Neural progenitor cell (in vitro differentiated cells): Measurements from ENCODE around the gene TNS3.

Source experiments
- EZH2 ChIP-seq: fragments of 200-600 bp; sonication (generic); IDR thresholded peaks from 2 replicates; pipeline ENCODE4 v1.6.1; 2017; ENCODE audit warnings: antibody characterized with exemption, mild to moderate bottlenecking, moderate library complexity
- EZH2phosphoT487 ChIP-seq: fragments of 200-600 bp; sonication (generic); IDR thresholded peaks from 2 replicates; pipeline ENCODE4 v1.6.1; 2017; ENCODE audit warnings: antibody characterized with exemption
- TF ChIP-seq, protein P1 (sequence below): fragments of 200-600 bp; sonication (generic); IDR thresholded peaks from 2 replicates; pipeline ENCODE4 v1.5.1; 2017; ENCODE audit warnings: antibody characterized with exemption, mild to moderate bottlenecking

DNA sequence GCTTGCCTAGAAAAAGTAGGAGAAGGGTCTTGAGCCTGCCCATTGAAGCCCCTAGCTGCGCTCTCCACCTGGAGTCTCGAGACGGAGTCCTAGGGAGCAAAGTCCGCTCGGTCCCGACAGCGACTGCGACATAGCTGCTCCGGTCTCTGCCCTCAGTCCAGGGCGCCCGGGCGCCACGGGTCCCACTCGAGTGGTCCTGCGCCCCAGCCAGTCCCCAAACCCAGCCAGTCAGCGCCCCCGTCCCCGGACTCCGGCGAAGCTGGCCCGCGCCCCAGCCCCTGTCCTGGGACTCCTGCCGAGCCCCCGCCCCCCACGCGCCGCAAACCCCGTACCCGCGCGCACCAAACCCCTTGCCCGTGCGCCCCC is 490 bp downstream of the TNS3 start:
- TF ChIP-seq, protein P1, sequence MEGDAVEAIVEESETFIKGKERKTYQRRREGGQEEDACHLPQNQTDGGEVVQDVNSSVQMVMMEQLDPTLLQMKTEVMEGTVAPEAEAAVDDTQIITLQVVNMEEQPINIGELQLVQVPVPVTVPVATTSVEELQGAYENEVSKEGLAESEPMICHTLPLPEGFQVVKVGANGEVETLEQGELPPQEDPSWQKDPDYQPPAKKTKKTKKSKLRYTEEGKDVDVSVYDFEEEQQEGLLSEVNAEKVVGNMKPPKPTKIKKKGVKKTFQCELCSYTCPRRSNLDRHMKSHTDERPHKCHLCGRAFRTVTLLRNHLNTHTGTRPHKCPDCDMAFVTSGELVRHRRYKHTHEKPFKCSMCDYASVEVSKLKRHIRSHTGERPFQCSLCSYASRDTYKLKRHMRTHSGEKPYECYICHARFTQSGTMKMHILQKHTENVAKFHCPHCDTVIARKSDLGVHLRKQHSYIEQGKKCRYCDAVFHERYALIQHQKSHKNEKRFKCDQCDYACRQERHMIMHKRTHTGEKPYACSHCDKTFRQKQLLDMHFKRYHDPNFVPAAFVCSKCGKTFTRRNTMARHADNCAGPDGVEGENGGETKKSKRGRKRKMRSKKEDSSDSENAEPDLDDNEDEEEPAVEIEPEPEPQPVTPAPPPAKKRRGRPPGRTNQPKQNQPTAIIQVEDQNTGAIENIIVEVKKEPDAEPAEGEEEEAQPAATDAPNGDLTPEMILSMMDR = no peak
- no peak for TF ChIP-seq EZH2phosphoT487
- no peak for TF ChIP-seq EZH2
